Stimulated activated CD4-positive, alpha-beta T cell treated with anti-CD3 and anti-CD28 coated beads, Interleukin-4, amount 100 ng/mL, for 48 hours (primary cell): Measurements from ENCODE around the gene CDKL5.
"Not testable (repeated sequence)": the region's sequence is repeated elsewhere in the genome, so short reads cannot be mapped to it uniquely, and the experiment has no call there.

Source experiments
- DNase-seq, 2 donors: peaks; one replicate each; pipeline ENCODE4 v3.0.0-alpha.2; 2020; ENCODE audit warnings: low read depth in 2 of 2

The CDKL5 gene

DNA sequence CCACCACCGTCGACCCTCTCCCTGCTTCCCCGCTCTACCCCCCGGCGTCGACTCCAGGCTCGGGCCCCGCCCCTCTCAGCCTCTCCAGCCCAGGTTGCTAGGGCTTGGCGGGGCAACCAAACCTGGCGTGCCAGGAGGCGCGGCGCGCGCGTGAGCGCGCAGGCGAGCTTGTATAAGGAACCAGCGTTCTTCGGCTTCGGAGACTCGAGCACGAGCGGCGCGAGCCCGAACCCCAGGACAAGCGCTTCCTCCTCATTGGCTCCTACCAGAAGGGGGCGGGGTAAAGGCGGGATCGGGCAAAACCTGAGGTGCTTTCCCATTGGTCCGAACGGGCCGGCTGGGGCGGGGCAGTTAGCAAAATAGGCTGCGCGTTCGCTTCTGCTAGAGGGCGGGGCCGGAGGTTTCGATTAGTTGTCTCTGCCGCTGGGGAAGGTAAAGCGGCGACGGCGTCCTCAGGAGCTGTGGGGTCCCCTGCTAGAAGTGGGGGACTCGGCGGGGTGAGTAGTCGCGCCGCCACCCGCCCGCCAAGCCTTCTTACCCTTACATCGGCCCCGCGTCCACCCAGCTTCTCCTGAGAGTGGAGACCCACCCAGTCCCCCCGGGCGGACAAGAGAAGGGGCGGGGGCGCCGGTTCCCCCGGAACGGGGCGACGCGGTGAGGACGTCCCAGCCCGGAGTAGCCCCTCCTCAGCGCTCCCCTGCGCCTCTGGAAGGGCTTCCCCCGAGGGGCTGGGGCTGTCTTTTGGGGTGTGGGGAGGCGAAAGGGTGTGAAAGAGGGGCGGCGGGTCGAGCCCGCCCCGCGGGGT, at the start of gene CDKL5:
Gene CDKL5 (plus strand): TSS at position 410 of the 805 bp plus-strand sequence. CDS start 81,489 bp downstream, outside the sequence.
- DNase-seq: peak; percentile 83 to 93

DNA sequence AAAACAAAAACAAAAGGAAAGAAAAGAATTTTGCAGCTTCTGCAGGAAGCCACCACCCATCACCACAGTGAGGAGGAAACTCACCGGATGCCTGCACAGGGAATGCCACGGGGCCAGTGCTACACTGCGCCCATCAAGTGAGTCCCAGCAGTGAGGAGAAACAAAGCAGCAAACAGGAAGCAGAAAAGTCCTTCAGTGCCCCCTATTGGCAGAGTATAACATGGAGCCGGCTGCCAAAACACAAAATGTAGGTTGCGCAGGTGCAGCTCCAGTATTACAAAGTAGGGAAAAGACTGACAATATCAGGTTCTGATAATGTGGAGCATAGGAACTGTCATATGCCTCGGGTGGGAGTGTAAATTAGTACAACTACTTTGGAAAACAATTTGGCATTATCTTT, 47.6 kb upstream of the CDKL5 start:
- DNase-seq: no peak

GRCh38 chrX:18389966-18390365, 35.4 kb upstream of the CDKL5 start:
- no peak for DNase-seq

DNA sequence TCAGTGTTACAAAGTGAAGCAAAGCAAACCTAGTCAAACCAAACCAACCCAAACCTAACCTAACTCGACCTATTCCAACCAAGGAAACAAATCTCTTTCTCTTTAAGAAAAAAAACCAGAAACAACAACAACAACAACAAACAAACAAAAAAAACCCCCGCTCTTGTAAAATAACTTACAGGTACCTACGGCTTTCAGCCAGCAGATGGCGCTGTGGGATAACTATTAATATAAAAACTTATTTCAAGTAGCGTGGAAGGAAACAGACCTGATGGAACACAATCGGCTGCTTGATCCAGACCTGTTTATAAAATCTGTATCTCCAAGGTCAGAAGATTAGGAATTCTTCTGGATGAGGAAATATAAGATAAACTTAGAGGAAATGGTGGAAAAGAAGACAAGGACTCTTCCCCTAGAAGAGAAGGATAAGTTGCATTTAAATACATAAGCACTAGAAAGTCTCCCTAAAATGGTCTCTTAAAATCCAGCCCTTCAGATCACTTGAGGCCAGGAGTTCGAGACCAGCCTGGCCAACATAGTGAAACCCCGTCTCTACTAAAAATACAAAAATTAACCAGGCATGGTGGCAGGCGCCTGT, 34.4 kb upstream of the CDKL5 start:
- DNase-seq: peak; percentile 28 to 42

DNA sequence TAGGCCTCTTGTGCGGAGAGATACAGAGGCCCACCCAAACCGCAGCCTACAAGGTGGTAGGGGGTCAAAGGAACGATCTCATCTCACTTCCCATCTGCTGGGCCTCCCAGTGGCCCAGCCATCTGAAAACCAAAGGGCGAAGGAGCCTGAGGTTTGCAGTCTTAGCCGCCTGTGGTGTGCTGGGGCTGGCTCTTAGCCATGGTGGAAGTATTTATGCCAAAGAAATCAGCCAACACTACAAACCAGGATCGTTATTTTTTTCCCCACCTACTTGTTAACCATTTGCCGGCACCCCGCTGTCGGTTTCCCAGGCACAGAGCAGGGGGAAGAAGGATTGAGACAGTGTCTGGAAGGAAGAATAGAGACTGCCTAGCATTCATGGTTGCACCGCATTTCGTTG, 30.9 kb upstream of the CDKL5 start:
- no peak for DNase-seq

DNA sequence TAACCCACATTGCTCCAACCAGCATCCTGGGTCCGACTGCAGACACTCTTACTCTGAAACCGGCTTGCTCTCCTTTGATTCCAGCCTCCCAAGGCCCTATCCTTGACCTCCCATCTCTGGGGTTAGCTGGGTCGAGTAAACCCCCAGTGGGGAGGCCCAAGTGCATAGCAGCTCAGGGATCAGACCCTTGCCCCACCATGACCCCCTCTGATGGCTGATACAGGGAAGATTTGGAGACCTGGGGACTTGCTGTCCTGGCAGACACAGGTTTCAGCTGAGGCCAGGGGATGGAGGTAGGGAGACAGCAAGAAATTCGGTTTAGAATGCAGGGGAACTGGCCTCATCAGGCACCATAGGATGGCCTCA, 23.6 kb upstream of the CDKL5 start:
- DNase-seq: no peak

DNA sequence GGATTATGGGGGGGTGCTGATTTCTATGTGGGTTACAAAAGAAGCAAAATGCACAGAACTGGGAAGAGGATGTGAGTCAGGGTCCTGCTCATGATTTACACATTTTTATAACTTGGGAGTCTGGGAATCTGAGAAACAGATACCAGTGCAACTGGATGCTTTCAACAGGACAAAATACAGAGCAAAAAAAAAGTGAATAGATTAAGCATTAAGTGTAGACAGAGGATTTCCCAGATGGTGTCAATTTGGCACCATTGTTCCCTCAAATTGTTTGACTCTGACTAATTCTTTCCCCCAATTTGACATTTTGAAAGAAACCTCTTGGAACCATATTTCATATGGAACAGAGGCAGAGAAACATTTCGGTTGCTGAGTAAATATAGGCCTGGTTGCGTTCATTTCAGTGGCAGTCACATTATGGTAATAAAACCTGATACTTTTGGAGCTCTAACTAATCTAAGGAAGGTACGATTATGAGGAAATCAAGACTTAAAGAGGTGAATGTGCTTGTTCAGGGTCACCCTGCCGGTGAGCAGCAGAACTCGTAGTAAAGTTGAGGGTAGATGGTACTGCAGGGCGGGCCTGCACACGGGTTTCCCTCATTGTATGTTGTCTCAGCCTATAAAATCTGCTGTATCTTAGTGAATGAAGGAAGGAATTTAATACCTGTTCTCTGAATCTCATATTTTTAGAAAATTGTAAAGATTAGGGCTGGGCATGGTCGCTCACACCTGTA, 18.7 kb upstream of the CDKL5 start:
- DNase-seq: no peak

- no peak for DNase-seq
These were observed 15.4 kb upstream of the CDKL5 start for GRCh38 chrX:18410038-18410437.

DNA sequence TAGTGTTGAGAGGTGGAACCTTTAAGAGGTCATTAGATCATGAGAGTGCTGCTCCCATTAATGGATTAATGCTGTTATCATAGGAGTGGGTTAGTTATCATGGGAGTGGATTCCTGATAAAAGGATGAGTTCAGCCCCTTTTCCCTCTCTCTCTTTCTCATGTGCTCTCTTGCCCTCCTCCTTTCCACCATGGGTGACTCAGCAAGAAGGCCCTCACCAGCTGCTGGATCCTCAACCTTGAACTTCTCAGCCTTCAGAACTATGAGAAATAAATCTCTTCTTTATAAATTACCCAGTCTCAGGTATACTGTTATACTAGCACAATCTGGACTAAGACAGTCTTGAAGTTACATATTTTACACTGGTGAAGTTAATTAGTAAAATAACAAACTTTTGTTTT, 10.0 kb upstream of the CDKL5 start:
- no peak for DNase-seq

DNA sequence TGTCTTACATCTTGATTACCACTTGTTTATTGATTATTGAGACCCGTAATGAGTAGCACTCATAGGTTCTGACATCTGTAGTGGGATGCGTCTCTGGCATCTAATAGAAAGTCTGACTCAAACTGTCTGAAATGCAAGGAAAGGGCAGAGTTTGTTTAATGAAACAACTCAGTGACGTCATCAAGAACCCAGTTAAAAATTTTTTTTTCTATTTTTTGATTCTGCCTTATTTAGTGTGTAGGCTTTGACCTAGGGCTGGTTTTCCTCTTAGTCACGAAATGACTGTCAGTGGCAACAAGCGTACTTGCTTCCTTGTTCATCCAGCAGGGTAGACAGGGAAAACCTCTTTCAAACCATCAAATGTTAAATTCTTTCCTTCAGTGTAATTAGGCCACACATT, 3.1 kb upstream of the CDKL5 start:
- DNase-seq: no peak

DNA sequence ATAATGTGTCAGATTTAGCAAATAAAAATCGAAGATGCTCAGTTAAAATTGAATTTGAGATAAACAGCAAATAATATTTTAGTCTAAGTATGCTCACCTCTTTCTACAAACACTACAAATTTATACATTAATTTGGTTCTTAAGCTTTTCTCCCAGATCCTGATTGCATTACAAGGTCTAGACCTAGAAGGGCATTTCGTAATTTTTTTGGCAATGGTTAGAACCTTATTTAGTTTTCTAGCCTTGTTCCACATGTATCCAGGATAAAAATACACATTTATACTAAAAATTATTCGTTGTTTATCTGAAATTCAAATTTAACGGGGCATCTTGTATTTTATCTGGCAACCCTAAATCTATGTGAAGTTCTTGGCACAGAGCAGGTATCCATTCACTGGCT, 2.5 kb upstream of the CDKL5 start:
- no peak for DNase-seq

DNA sequence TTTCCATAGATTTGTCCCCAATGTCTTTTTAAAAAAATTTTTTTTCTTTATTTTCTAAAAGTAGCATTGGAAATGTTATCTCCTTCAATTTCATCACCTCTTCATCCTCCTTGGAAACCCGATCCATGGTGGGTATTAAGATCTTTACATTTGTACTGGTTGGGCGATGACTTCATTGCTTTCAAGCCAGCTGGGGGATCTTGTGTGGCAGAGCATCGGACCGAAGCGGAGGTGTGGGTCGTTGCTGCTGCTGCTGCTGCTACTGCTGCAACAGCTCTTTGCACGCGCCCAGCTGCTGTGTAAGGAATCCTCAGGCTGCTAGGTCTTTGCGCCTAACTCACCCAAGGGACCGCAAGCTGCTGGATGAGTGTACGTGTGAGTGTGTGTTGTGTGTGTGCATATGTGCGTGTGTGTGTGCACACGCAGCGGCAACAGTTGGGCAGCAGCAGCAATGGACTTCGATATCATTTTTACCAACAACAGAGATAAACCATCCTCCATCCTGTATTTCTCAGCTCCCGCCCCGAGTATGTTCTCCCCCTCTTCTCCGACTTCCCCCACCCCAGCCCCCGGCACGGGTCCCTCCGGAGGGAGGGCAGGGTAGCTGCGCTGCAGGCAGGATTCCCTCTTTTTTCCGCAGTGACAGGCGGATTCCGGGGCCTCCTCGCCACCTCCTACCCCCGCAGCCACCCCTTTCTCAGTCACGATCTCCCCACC, 768 bp upstream of the CDKL5 start:
- DNase-seq: peak in 1 of 2 donors; percentile 1

DNA sequence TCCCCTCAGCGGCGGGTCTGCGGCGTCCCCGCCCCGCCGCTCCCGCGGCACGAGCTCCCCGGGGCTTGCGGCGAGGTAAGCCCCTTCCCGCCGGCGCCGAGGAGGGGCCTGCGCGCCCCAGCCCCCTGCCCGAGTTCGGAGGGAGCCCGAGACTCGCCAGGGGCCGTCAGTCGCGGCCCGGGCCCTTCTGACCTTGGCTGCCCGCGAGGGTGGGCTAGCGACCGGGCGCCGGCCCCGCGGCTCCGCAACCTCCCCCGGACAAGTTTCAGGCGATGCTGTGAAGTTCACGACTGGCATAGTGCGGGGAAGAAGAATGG, 554 bp downstream of the CDKL5 start:
- no peak for DNase-seq

- no peak for DNase-seq
These were observed 2.6 kb downstream of the CDKL5 start for GRCh38 chrX:18428006-18428405.

GRCh38 chrX:18433288-18433687, 7.9 kb downstream of the CDKL5 start:
- DNase-seq: not testable (repeated sequence)

DNA sequence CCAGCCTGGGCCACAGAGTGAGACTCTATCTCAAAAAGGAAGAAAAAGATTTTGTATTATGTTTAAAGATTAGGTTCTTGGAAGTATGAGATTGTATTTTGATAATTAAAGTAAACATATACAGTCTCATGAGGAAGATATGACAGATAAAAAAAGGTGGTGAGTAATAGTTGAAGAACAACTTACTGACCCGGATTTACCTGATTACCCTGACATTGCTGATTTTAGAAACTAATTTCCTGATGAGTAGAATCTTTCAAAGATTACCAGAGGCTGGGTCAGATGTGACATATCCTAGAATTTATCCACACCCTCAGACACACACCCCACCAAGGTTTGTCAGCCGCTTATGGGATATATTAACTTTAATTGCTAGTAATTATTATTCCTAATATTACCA, 9.5 kb downstream of the CDKL5 start:
- DNase-seq: no peak

DNA sequence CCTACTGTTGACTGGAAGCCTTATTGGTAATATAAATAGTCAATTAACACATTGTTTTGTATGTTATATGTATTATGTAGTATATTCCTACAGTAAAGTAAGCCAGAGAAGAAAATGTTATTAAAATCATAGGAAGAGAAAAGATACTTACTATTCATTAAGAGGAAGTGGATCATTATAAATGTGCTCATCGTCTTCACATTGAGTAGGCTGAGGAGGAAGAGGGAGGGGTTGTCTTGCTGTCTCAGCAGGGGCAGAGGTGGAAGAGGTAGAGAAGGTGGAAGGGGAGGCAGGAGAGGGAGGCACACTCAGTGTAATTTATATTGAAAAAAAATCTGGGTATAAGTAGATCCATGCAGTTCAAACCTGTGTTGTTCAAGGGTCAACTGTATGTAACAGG, 10.6 kb downstream of the CDKL5 start:
- DNase-seq: no peak

DNA sequence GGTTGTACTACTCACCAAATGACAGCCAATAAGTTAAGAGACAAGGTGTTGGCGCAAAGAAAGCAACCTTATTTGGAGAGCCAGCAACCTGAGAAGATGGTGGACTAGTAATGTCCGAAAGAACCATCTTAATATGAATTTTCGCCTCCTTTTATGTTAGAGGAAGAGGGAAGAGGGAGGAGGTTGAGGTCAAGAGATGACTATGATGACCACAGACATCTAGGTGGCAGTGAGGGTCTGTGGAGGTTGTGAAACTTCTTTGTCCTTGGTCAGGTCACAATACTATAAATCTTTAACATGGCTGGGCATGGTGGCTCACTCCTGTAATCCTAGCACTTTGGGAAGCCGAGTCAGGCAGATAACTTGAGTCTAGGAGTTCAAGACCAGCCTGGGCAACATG, 15.4 kb downstream of the CDKL5 start:
- DNase-seq: no peak

DNA sequence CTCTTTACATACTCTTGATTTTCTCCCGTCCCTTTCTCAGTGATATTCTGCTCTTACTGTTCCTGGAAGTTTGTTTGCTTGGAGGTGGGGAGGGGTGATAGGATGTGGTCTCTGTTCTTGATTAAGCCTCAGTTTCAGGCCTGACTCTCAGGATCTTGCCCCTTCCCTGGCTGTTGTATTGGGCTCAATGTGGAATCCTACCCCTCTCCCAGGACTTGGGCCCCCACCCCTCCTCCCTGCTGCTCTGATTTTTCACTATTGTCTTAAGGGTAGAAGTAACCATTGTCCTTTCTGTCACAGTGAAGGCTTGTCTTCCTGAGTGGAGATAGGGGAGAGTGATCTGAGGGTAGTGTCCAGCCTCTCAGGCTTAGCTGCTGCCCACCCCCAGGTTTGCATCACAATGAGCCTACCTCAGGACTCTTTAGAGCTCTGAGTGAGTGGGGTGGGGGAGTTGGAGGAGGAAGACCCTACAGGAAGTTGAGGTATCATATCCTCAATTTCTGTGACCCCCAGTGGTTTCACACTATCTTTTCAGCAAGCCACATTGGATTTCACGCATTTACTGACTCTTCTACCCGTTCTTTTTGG, 16.5 kb downstream of the CDKL5 start:
- no peak for DNase-seq

- DNase-seq: no peak
These were observed 23.0 kb downstream of the CDKL5 start for GRCh38 chrX:18448416-18448815.

DNA sequence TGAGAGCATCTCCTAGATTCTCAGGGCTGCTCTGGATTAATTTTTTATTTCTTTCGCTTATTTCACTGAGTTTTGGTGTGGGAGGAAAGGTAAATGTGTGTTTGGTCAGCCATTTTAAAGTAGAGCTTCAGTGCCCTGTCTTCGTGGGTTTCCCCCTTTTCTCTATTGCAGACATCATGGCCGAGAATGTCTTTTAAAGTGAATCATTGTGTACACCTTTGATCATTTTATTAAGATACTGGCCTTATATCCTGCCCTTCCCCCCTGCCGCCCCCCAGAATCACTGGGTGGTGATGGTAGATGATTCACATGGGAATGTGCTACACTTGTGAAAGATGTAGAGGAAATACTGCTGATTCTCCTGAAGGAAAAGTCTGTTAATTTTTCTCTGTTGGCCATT, 23.8 kb downstream of the CDKL5 start:
- no peak for DNase-seq

DNA sequence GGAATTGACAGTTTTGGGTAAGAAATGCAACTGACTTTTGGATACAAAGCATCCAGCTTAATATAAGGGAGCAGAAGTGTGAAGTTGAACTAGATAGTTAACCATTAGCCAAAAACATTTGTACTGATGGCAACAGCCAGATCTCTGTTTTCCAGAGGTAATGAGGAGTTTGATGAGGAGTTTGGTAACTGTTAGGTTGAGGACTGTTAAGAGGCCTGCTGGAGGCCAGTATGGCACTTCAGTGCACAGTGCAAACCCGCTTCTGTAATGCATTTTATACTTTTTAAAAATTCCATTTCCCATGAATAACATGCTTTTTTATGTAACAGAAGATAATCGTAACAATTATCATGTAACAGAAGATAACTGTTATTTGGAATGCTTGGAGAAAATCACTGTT, 30.0 kb downstream of the CDKL5 start:
- DNase-seq: no peak
